HepG2 (cell line): ENCODE results near the gene PRSS21. TPM values are rescaled to one million over a fixed set of nuclear protein-coding genes. Genes with fewer than 3 reads are reported as not detected.

ENCODE experiments used
- ATF1 ChIP-seq: IDR thresholded peaks from 2 replicates; pipeline ENCODE4 v1.6.1; 2016; ENCODE audit warnings: mild to moderate bottlenecking, control low read depth
- CHCHD3 ChIP-seq: sonication (generic); formaldehyde crosslinking; IDR thresholded peaks from 2 replicates; pipeline ENCODE4 v1.8.0; 2022; ENCODE audit warnings: mild to moderate bottlenecking, missing genetic modification reagents, moderate library complexity
- FOXJ3 ChIP-seq: sonication (generic); formaldehyde crosslinking; IDR thresholded peaks from 2 replicates; pipeline ENCODE4 v1.4.0; 2020; ENCODE audit warnings: missing genetic modification reagents, mild to moderate bottlenecking, borderline replicate concordance
- GATA4 ChIP-seq: sonication (generic); IDR thresholded peaks from 2 replicates; pipeline ENCODE4 v1.6.1; 2016; ENCODE audit warnings: antibody characterized with exemption, low read depth, borderline replicate concordance
- HOXA3 ChIP-seq: sonication (generic); formaldehyde crosslinking; IDR thresholded peaks from 2 replicates; pipeline ENCODE4 v1.5.0; 2020; ENCODE audit warnings: missing genetic modification reagents
- KLF12 ChIP-seq: sonication (generic); formaldehyde crosslinking; IDR thresholded peaks from 2 replicates; pipeline ENCODE4 v1.4.0; 2020; ENCODE audit warnings: missing genetic modification reagents, borderline replicate concordance
- SRY ChIP-seq: sonication (generic); formaldehyde crosslinking; IDR thresholded peaks from 2 replicates; pipeline ENCODE4 v1.8.0; 2022; ENCODE audit warnings: mild to moderate bottlenecking, missing genetic modification reagents
- TBX2 ChIP-seq: sonication (generic); formaldehyde crosslinking; IDR thresholded peaks from 2 replicates; pipeline ENCODE4 v1.5.0; 2020; ENCODE audit warnings: missing genetic modification reagents, mild to moderate bottlenecking, borderline replicate concordance
- TEAD2 ChIP-seq: sonication (generic); formaldehyde crosslinking; IDR thresholded peaks from 2 replicates; pipeline ENCODE4 v1.9.0; 2021; ENCODE audit warnings: missing genetic modification reagents
- YEATS2 ChIP-seq: sonication (generic); formaldehyde crosslinking; IDR thresholded peaks from 2 replicates; pipeline ENCODE4 v1.4.0; 2020; ENCODE audit warnings: missing genetic modification reagents, borderline replicate concordance
- YY1 ChIP-seq: IDR thresholded peaks from 2 replicates; pipeline ENCODE4 v1.6.1; 2011; ENCODE audit warnings: low read length, low read depth, moderate library complexity, mild to moderate bottlenecking; ENCODE audit not compliant: insufficient read depth, insufficient replicate concordance
- ZBTB7A ChIP-seq: sonication (generic); formaldehyde crosslinking; IDR thresholded peaks from 2 replicates; pipeline ENCODE4 v1.8.0; 2022; ENCODE audit warnings: mild to moderate bottlenecking, missing genetic modification reagents
- ZNF432 ChIP-seq: sonication (generic); formaldehyde crosslinking; IDR thresholded peaks from 2 replicates; pipeline ENCODE4 v1.5.0; 2020; ENCODE audit warnings: missing genetic modification reagents, mild to moderate bottlenecking, borderline replicate concordance
- ZNF772 ChIP-seq: sonication (generic); formaldehyde crosslinking; IDR thresholded peaks from 2 replicates; pipeline ENCODE4 v1.5.0; 2020; ENCODE audit warnings: mild to moderate bottlenecking, missing genetic modification reagents
- ZSCAN25 ChIP-seq: sonication (generic); formaldehyde crosslinking; IDR thresholded peaks from 2 replicates; pipeline ENCODE4 v1.8.0; 2022; ENCODE audit warnings: mild to moderate bottlenecking, missing genetic modification reagents
- polyA plus RNA-seq, 8 experiments: library from polyadenylated mRNA; depleted of rRNA in 3 of 8; stranded (reverse) in 7 of 8; unstranded in 1 of 8; fragments of >200 nt; fragmentation: Illumina TruSeq in 4 of 8; extraction: Trizol in 4 of 8; gene quantifications; 2 replicates each; pipeline versions ENCODE4 v1.2.1 to v1.2.3, GENCODE V29; 2011 to 2016; ENCODE audit warnings: low read depth in 4 of 8, missing spikeins in 1 of 8, mixed read lengths in 1 of 8; ENCODE audit not compliant: insufficient read depth in 1 of 8
- total RNA-seq, 5 experiments: library from RNA; depleted of rRNA; stranded (reverse); fragments of >200 nt; fragmentation: Illumina TruSeq; extraction: Trizol; gene quantifications; 2 replicates each; pipeline ENCODE4 v1.2.3, GENCODE V29; 2016; ENCODE audit warnings: low read depth in 1 of 5
- TF ChIP-seq, protein P1 (sequence below): conservative IDR thresholded peaks from 2 replicates; pipeline ENCODE4 v1.6.1; 2018; ENCODE audit warnings: missing genetic modification reagents
- TF ChIP-seq, protein P2 (sequence below): sonication (generic); formaldehyde crosslinking; IDR thresholded peaks from 2 replicates; pipeline ENCODE4 v1.8.1; 2023; ENCODE audit warnings: missing genetic modification reagents, mild to moderate bottlenecking, borderline replicate concordance
- TF ChIP-seq, protein P3 (sequence below), 2 experiments: sonication (generic) in 1 of 2; formaldehyde crosslinking in 1 of 2; IDR thresholded peaks; 2 replicates each; pipeline versions ENCODE4 v1.4.0 to v1.6.1; 2018 to 2020; ENCODE audit warnings: missing genetic modification reagents in 2 of 2, borderline replicate concordance in 1 of 2, low read depth in 1 of 2, mild to moderate bottlenecking in 1 of 2, missing biosample characterization in 1 of 2
- TF ChIP-seq, protein P4 (sequence below): sonication (generic); formaldehyde crosslinking; IDR thresholded peaks from 2 replicates; pipeline ENCODE4 v1.9.0; 2022; ENCODE audit warnings: low read depth, missing genetic modification reagents

Gene PRSS21
- total and polyA plus RNA-seq, 2 of the 13 experiments (the other 11 are each of a cell fraction or from before 2014, with no cell fraction given): not detected

DNA sequence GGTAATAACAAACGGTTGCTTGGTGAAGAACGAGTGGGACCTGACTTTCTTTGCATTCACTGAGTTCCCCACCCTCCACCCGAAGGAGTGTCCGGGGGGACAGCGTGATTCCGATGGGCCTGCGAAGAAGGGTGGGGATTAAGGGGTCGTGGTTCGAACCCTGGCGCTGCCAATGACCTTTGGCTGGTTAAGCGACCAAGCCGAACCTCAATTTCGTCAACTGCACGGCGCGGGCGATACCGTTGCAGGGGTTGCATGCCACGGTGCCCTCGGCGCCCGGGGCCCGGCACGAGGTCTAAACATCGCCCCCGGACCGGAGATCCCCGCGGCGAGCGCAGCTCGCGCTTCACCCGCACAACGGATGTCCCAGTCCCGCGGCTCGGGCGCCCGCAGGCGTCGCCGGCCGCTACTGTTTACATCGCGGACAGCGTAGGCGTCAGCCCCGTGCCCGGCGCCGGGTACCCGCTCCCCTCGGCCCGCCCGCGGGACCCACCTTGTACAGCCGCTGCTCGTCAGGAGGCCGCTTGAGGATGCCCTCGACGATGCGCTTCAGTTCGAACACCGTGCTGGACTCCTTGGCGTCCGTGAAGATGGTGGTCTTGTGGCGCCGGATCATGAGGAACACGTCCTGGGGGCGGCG, 40.4 kb upstream of the PRSS21 start (continued):
- TF ChIP-seq ZNF772 (CRISPR knock-in tag) (no peak), TBX2 (peak; percentile 24; the same call in 1 of the 2 replicates), YY1 (no peak), TEAD2 (0 out of 2 replicates have a peak, but pooled peaks have one; percentile 45), ZNF432 (no peak), ZBTB7A (CRISPR knock-in tag) (0 out of 2 replicates have a peak, but pooled peaks have one; percentile 28), YEATS2 (peak; percentile 44; the same call in 1 of the 2 replicates), ATF1 (CRISPR knock-in tag) (no peak), KLF12 (CRISPR knock-in tag) (peak; percentile 55; the same call in 1 of the 2 replicates), GATA4 (no peak), CHCHD3 (CRISPR knock-in tag) (0 out of 2 replicates have a peak, but pooled peaks have one; percentile 41), SRY (0 out of 2 replicates have a peak, but pooled peaks have one; percentile 9), ZSCAN25 (no peak), HOXA3 (0 out of 2 replicates have a peak, but pooled peaks have one; percentile 21), FOXJ3 (CRISPR knock-in tag) (no peak)
- TF ChIP-seq, protein P1, sequence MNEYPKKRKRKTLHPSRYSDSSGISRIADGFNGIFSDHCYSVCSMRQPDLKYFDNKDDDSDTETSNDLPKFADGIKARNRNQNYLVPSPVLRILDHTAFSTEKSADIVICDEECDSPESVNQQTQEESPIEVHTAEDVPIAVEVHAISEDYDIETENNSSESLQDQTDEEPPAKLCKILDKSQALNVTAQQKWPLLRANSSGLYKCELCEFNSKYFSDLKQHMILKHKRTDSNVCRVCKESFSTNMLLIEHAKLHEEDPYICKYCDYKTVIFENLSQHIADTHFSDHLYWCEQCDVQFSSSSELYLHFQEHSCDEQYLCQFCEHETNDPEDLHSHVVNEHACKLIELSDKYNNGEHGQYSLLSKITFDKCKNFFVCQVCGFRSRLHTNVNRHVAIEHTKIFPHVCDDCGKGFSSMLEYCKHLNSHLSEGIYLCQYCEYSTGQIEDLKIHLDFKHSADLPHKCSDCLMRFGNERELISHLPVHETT (CRISPR knock-in tag): 0 out of 2 replicates have a peak, but pooled peaks have one; percentile 10
- TF ChIP-seq, protein P2, sequence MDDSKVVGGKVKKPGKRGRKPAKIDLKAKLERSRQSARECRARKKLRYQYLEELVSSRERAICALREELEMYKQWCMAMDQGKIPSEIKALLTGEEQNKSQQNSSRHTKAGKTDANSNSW (CRISPR knock-in tag): no peak
- TF ChIP-seq, protein P3, sequence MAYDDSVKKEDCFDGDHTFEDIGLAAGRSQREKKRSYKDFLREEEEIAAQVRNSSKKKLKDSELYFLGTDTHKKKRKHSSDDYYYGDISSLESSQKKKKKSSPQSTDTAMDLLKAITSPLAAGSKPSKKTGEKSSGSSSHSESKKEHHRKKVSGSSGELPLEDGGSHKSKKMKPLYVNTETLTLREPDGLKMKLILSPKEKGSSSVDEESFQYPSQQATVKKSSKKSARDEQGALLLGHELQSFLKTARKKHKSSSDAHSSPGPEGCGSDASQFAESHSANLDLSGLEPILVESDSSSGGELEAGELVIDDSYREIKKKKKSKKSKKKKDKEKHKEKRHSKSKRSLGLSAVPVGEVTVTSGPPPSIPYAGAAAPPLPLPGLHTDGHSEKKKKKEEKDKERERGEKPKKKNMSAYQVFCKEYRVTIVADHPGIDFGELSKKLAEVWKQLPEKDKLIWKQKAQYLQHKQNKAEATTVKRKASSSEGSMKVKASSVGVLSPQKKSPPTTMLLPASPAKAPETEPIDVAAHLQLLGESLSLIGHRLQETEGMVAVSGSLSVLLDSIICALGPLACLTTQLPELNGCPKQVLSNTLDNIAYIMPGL (CRISPR knock-in tag; IDR thresholded peaks at IDR 0.05; ENCODE audit: borderline replicate concordance in 1 of 2, low read depth in 1 of 2): peak in 1 of 2 experiments; percentile 14; a peak in 1 of 4 replicates
- TF ChIP-seq, protein P4, sequence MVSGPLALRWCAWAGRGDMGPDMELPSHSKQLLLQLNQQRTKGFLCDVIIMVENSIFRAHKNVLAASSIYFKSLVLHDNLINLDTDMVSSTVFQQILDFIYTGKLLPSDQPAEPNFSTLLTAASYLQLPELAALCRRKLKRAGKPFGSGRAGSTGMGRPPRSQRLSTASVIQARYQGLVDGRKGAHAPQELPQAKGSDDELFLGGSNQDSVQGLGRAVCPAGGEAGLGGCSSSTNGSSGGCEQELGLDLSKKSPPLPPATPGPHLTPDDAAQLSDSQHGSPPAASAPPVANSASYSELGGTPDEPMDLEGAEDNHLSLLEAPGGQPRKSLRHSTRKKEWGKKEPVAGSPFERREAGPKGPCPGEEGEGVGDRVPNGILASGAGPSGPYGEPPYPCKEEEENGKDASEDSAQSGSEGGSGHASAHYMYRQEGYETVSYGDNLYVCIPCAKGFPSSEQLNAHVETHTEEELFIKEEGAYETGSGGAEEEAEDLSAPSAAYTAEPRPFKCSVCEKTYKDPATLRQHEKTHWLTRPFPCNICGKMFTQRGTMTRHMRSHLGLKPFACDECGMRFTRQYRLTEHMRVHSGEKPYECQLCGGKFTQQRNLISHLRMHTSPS (CRISPR knock-in tag): peak; percentile 3; the same call in 1 of the 2 replicates
